ENCODE results near the gene TMEM271.

DNA sequence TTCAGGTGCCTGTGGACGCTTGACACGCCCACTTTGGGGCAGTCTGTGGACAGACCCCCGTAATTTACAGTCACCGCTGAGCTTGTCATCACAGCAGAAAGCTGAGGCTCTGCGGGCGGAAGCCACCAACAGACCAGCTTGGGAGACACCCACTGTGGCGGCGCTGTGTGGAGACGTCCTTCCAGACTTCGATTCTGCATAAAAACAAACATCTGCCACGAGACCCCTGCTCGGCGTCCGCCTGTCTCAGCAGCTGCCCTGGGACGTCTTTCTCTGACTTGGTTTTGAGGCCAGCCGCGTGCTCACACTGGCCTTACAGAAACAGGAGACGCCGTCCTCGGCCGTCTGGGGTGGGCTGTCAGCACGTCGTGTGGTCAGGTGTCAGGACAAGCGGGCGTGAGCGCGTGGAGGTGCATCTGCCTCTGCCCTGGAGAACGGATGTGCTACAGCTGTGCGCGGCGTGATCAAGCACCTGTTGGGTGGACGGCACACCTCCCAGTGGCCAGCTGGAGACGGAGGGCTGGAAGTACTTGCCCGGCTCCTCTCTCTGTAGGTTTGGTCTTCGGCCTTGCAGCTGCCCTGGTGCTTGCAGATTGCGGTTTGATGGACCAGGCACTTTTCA, 39.6 kb downstream of the TMEM271 start:
- TF ChIP-seq, protein P1, sequence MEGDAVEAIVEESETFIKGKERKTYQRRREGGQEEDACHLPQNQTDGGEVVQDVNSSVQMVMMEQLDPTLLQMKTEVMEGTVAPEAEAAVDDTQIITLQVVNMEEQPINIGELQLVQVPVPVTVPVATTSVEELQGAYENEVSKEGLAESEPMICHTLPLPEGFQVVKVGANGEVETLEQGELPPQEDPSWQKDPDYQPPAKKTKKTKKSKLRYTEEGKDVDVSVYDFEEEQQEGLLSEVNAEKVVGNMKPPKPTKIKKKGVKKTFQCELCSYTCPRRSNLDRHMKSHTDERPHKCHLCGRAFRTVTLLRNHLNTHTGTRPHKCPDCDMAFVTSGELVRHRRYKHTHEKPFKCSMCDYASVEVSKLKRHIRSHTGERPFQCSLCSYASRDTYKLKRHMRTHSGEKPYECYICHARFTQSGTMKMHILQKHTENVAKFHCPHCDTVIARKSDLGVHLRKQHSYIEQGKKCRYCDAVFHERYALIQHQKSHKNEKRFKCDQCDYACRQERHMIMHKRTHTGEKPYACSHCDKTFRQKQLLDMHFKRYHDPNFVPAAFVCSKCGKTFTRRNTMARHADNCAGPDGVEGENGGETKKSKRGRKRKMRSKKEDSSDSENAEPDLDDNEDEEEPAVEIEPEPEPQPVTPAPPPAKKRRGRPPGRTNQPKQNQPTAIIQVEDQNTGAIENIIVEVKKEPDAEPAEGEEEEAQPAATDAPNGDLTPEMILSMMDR (conservative IDR thresholded peaks at IDR 0.05 in 1 of 2, IDR thresholded peaks at IDR 0.05 in 1 of 2; ENCODE audit: low read depth in 1 of 2, low read length in 2 of 2): no peak
- TF ChIP-seq EZH2 (IDR thresholded peaks at IDR 0.05; ENCODE audit: low read length, missing control alignments): no peak
